IMR-90 (cell line): ENCODE measurements around the gene NTF3. TPM values are rescaled to one million over a fixed set of nuclear protein-coding genes. Genes with fewer than 3 reads are reported as not detected.

Experiments
- ATAC-seq: fragments of 200-7000 bp; cut with Tn5 transposase; 2 replicates; pipeline ENCODE4 v1.9.1; 2020; ENCODE audit warnings: low read depth, mild to moderate bottlenecking, moderate library complexity
- BruUV-seq: library from RNA; stranded (reverse); fragments of 400-500 nt; replicated peaks from 2 replicates; lab custom pipeline; 2021; lab: Mats Ljungman, UMichigan
- CTCF ChIA-PET: fragments of 300-600 bp; formaldehyde crosslinking; extraction: SDS; loops from one replicate; lab custom pipeline; 2021; ENCODE audit warnings: antibody characterized with exemption; lab: Yijun Ruan, JAX
- POLR2A ChIA-PET: fragments of 300-600 bp; sonication (Branson Sonifier 250); formaldehyde crosslinking; loops from one replicate; lab custom pipeline; 2022; ENCODE audit warnings: antibody characterized with exemption; ENCODE audit not compliant: unreplicated experiment; lab: Charles Lee
- DNase-seq: peaks from one replicate; pipeline ENCODE4 v3.0.0; 2013
- H2AFZ ChIP-seq: replicated peaks from 2 replicates; pipeline ENCODE3; 2013; ENCODE audit warnings: low read length, mild to moderate bottlenecking; ENCODE audit not compliant: poor library complexity
- H2AK5ac ChIP-seq: 2 replicates; pipeline ENCODE4 v1.6.1; 2013; ENCODE audit warnings: low read depth, low read length, inconsistent platforms
- H2AK9ac ChIP-seq: replicated peaks from 2 replicates; pipeline ENCODE3; 2013; ENCODE audit warnings: mild to moderate bottlenecking, low read depth, low read length, moderate library complexity; ENCODE audit not compliant: poor library complexity
- H2BK120ac ChIP-seq: 2 replicates; pipeline ENCODE4 v1.6.1; 2013; ENCODE audit warnings: low read depth, low read length, inconsistent platforms
- H2BK15ac ChIP-seq: 3 replicates; pipeline ENCODE4 v1.6.1; 2013; ENCODE audit warnings: low read depth, low read length, inconsistent platforms
- H2BK20ac ChIP-seq: 2 replicates; pipeline ENCODE4 v1.6.1; 2013; ENCODE audit warnings: low read depth, mild to moderate bottlenecking, inconsistent platforms, low read length, moderate library complexity
- H2BK5ac ChIP-seq: 2 replicates; pipeline ENCODE4 v1.6.1; 2013; ENCODE audit warnings: mild to moderate bottlenecking, low read depth, low read length, inconsistent platforms; ENCODE audit not compliant: poor library complexity, severe bottlenecking
- H3K14ac ChIP-seq: replicated peaks from 2 replicates; pipeline ENCODE4 v1.6.1; 2013; ENCODE audit warnings: low read depth, low read length, inconsistent platforms
- H3K18ac ChIP-seq: 2 replicates; pipeline ENCODE4 v1.6.1; 2013; ENCODE audit warnings: low read depth, low read length, control low read depth
- H3K23ac ChIP-seq: 2 replicates; pipeline ENCODE4 v1.6.1; 2013; ENCODE audit warnings: low read depth, low read length, inconsistent platforms
- H3K27ac ChIP-seq: 2 replicates; pipeline ENCODE4 v1.5.1; 2013; ENCODE audit warnings: mild to moderate bottlenecking, control low read depth, low read length; ENCODE audit not compliant: insufficient read depth
- H3K27me3 ChIP-seq: 2 replicates; pipeline ENCODE4 v1.6.1; 2013; ENCODE audit warnings: low read length; ENCODE audit not compliant: control insufficient read depth, insufficient read depth
- H3K36me3 ChIP-seq: 2 replicates; pipeline ENCODE4 v1.6.1; 2013; ENCODE audit warnings: low read length, mixed read lengths; ENCODE audit not compliant: control insufficient read depth, insufficient read depth
- H3K4ac ChIP-seq: 2 replicates; pipeline ENCODE4 v1.6.1; 2013; ENCODE audit warnings: low read depth, low read length, inconsistent platforms
- H3K4me1 ChIP-seq: 2 replicates; pipeline ENCODE4 v1.6.1; 2013; ENCODE audit warnings: low read length, mixed read lengths; ENCODE audit not compliant: control insufficient read depth, insufficient read depth
- H3K4me2 ChIP-seq: 2 replicates; pipeline ENCODE4 v1.6.1; 2013; ENCODE audit warnings: low read depth, mild to moderate bottlenecking, control low read depth, low read length, moderate library complexity
- H3K4me3 ChIP-seq: 2 replicates; pipeline ENCODE4 v1.5.1; 2013; ENCODE audit warnings: low read depth, mild to moderate bottlenecking, control low read depth, low read length, moderate library complexity; ENCODE audit not compliant: insufficient read depth
- H3K56ac ChIP-seq: 2 replicates; pipeline ENCODE4 v1.6.1; 2013; ENCODE audit warnings: low read length, inconsistent platforms; ENCODE audit not compliant: insufficient read depth; ENCODE audit errors: extremely low read depth
- H3K79me1 ChIP-seq, 2 experiments: 2 replicates each; pipeline ENCODE4 v1.6.1; 2013; ENCODE audit warnings: low read length in 2 of 2, inconsistent platforms in 1 of 2, low read depth in 1 of 2
- H3K9ac ChIP-seq: 2 replicates; pipeline ENCODE4 v1.6.1; 2013; ENCODE audit warnings: low read depth, low read length, control low read depth
- H3K9me1 ChIP-seq: 2 replicates; pipeline ENCODE4 v1.6.1; 2013; ENCODE audit warnings: low read length, inconsistent platforms; ENCODE audit not compliant: insufficient read depth
- H3K9me3 ChIP-seq: 2 replicates; pipeline ENCODE4 v1.6.1; 2013; ENCODE audit warnings: low read length; ENCODE audit not compliant: control insufficient read depth, insufficient read depth
- H4K20me1 ChIP-seq: 2 replicates; pipeline ENCODE4 v1.6.1; 2013; ENCODE audit warnings: low read length, inconsistent platforms; ENCODE audit not compliant: insufficient read depth
- H4K5ac ChIP-seq: 2 replicates; pipeline ENCODE4 v1.6.1; 2013; ENCODE audit warnings: mild to moderate bottlenecking, low read depth, low read length, control low read depth
- H4K8ac ChIP-seq, 2 experiments: 2 replicates each; pipeline ENCODE4 v1.6.1; 2013; ENCODE audit warnings: low read depth in 2 of 2, low read length in 2 of 2, control low read depth in 1 of 2, inconsistent platforms in 1 of 2
- H4K91ac ChIP-seq: 2 replicates; pipeline ENCODE4 v1.6.1; 2013; ENCODE audit warnings: low read depth, low read length, inconsistent platforms; ENCODE audit not compliant: insufficient read depth
- BHLHE40 ChIP-seq: fragments of 150-350 bp; IDR thresholded peaks from 2 replicates; pipeline ENCODE4 v1.6.1; 2016; ENCODE audit warnings: mild to moderate bottlenecking, low read depth, low read length
- CEBPB ChIP-seq: IDR thresholded peaks from 2 replicates; pipeline ENCODE4 v1.6.1; 2012; ENCODE audit warnings: low read depth, low read length, improper control_type of control experiment
- CHD1 ChIP-seq: IDR thresholded peaks from 2 replicates; pipeline ENCODE4 v1.6.1; 2012; ENCODE audit warnings: low read depth, low read length, improper control_type of control experiment
- MAFK ChIP-seq: IDR thresholded peaks from 2 replicates; pipeline ENCODE4 v1.6.1; 2012; ENCODE audit warnings: low read depth, low read length, improper control_type of control experiment
- MAZ ChIP-seq: IDR thresholded peaks from 2 replicates; pipeline ENCODE4 v1.6.1; 2012; ENCODE audit warnings: low read depth, mild to moderate bottlenecking, low read length, improper control_type of control experiment, moderate library complexity, borderline replicate concordance
- POLR2A ChIP-seq: IDR thresholded peaks from 2 replicates; pipeline ENCODE4 v1.6.1; 2012; ENCODE audit warnings: mild to moderate bottlenecking, low read depth, low read length
- SMC3 ChIP-seq: fragments of 150-350 bp; IDR thresholded peaks from 2 replicates; pipeline ENCODE4 v1.6.1; 2016; ENCODE audit warnings: low read depth, mild to moderate bottlenecking, antibody characterized with exemption, low read length, moderate library complexity
- WGBS, 2 experiments: methylation state at CpG; one replicate each; pipeline versions ENCODE4 v1.1.5 to v1.1.7; 2013; ENCODE audit warnings: missing lambda C conversion rate in 2 of 2; ENCODE audit not compliant: insufficient read length in 1 of 2; ENCODE audit errors: extremely low coverage in 2 of 2; 5-methylcytosine and 5-hydroxymethylcytosine counted together
- dilution Hi-C: fragments of 300-500 bp; cut with HindIII; formaldehyde crosslinking; loops from one replicate; pipeline ENCODE4 v1.14.3; 2018; ENCODE audit warnings: low sequenced_read_pairs; ENCODE audit not compliant: unreplicated experiment
- in situ Hi-C: fragments of 300-500 bp; cut with MboI; formaldehyde crosslinking; loops from 3 replicates; pipeline ENCODE4 v1.14.3; 2019; ENCODE audit warnings: low sequenced_read_pairs, inconsistent platforms, mixed read lengths
- intact Hi-C: fragments of 100-400 bp; cut with micrococcal nuclease; formaldehyde crosslinking; loops from 2 replicates; pipeline ENCODE4 v1.10.0; 2022
- polyA plus RNA-seq, 3 experiments: library from polyadenylated mRNA; depleted of rRNA; stranded (reverse); fragments of >200 nt; gene quantifications; 2 replicates each; pipeline ENCODE4 v1.2.3, GENCODE V29; 2012; ENCODE audit warnings: low replicate concordance in 1 of 3
- total RNA-seq: library from RNA; depleted of rRNA; stranded (reverse); fragments of >200 nt; gene quantifications from 2 replicates; pipeline ENCODE4 v1.2.3, GENCODE V29; 2012
- TF ChIP-seq, protein P1 (sequence below): fragments of 150-350 bp; IDR thresholded peaks from 2 replicates; pipeline ENCODE4 v1.6.1; 2017; ENCODE audit warnings: mild to moderate bottlenecking, antibody characterized with exemption, low read length, low read depth
- TF ChIP-seq, protein P2 (sequence below): fragments of 150-350 bp; IDR thresholded peaks from 2 replicates; pipeline ENCODE4 v1.6.1; 2016; ENCODE audit warnings: low read depth, mild to moderate bottlenecking, low read length, moderate library complexity, borderline replicate concordance
- TF ChIP-seq, protein P3 (sequence below): conservative IDR thresholded peaks from 2 replicates; pipeline ENCODE4 v1.5.1; 2012; ENCODE audit warnings: mild to moderate bottlenecking, low read depth, low read length, improper control_type of control experiment

Gene NTF3
- total and polyA plus RNA-seq, 2 of the 4 experiments (the other 2 are of a cell fraction) = 12.2 to 32.4 TPM

DNA sequence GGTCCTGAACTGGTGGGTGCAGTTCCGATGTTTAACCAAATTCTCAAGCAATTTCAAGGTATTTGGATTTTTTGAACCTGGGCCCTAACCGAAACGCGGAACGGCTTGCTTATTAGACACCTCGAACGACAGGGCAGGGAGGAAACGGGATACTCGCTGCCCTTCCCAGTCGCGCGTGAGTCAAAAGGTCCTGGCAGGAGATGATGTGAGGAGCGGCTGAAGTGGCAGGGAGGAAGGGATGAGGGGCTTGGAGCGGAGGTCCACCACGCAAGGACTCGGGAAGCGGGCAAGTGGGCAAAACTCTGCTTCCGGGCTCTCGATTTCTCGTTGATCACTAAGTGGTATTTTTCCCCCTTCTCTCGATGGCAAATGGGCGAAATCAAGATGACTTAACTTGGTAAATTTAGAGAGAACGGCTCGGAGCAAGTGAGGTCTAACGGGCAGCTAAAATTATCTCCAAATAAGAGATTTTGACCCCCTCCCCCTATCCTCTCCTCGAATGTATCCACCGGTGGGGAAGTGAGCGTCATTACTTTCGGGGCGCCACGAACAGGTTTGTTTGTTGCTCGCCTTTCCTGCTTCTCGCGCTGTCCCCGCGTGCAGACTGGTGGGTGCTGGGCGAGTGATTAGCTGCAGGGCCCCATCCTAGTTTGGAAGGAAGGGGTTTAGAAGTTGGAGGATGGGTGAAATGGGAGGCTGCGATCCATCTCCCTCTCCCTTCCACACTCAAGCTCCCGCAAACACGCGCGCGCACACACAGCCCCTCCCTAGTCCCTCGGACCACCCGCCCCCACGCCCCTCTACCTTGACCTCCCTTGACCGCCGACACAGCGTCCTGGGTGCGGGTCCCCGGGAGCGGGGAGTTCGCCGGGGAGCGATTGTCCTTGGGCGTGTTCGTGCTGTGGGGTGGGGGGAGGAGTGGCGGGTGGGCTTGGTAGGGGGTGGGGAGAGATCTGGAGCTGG is 986 bp upstream of the NTF3 start:
- Histone ChIP-seq H3K14ac (peak overlapping the region; percentile 18), H2BK120ac (peak overlapping the region; percentile 28), H2AK9ac (peak overlapping the region; percentile 65), H4K8ac (peak overlapping the region; percentile 73 to 76), H3K4me3 (peak overlapping the region; percentile 94), H4K20me1 (peaks cover 28% of the 10 kb centered on the region), H3K4me1 (peaks cover 16% of the 10 kb centered on the region), H2BK20ac (peak overlapping the region; percentile 58; the same call in 1 of the 2 replicates), H3K9me3 (no peaks in the 10 kb centered on the region), H2AK5ac (peak overlapping the region; percentile 67; the same call in 1 of the 2 replicates), H3K27ac (no peak overlapping the region; the same call in 1 of the 2 replicates), H3K79me1 (peaks cover 13 to 36% of the 10 kb centered on the region in 2 experiments; a peak in 3 of 4 replicates), H2AFZ (peak overlapping the region; percentile 71), H3K9ac (peak overlapping the region; percentile 30), H3K36me3 (no peaks in the 10 kb centered on the region), H3K27me3 (no peaks in the 10 kb centered on the region), H3K9me1 (peaks cover 17% of the 10 kb centered on the region), H2BK15ac (peak overlapping the region; percentile 56; the same call in 2 of the 3 replicates), H3K4me2 (peak overlapping the region; percentile 89), H3K23ac (peak overlapping the region; percentile 14; the same call in 1 of the 2 replicates), H3K4ac (peak overlapping the region; percentile 49), H2BK5ac (peak overlapping the region; percentile 33), H4K91ac (peak overlapping the region; percentile 75), H3K18ac (peak overlapping the region; percentile 21; the same call in 1 of the 2 replicates), H4K5ac (peak overlapping the region; percentile 69), H3K56ac (peak overlapping the region; percentile 66; the same call in 1 of the 2 replicates)
- ChIA-PET POLR2A (no interaction called here), CTCF (interaction anchor here (1.2 kb wide), 1 partner anchor 10 kb away, joined by 3 read pairs; no protein-coding TSS in a partner anchor)
- TF ChIP-seq SMC3 (no peak), CEBPB (no peak), MAZ (no peak), CHD1 (no peak), POLR2A (no peak), BHLHE40 (no peak), MAFK (no peak)
- TF ChIP-seq, protein P1, sequence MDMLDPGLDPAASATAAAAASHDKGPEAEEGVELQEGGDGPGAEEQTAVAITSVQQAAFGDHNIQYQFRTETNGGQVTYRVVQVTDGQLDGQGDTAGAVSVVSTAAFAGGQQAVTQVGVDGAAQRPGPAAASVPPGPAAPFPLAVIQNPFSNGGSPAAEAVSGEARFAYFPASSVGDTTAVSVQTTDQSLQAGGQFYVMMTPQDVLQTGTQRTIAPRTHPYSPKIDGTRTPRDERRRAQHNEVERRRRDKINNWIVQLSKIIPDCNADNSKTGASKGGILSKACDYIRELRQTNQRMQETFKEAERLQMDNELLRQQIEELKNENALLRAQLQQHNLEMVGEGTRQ = no peak
- TF ChIP-seq, protein P2, sequence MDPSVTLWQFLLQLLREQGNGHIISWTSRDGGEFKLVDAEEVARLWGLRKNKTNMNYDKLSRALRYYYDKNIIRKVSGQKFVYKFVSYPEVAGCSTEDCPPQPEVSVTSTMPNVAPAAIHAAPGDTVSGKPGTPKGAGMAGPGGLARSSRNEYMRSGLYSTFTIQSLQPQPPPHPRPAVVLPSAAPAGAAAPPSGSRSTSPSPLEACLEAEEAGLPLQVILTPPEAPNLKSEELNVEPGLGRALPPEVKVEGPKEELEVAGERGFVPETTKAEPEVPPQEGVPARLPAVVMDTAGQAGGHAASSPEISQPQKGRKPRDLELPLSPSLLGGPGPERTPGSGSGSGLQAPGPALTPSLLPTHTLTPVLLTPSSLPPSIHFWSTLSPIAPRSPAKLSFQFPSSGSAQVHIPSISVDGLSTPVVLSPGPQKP = no peak
- TF ChIP-seq, protein P3, sequence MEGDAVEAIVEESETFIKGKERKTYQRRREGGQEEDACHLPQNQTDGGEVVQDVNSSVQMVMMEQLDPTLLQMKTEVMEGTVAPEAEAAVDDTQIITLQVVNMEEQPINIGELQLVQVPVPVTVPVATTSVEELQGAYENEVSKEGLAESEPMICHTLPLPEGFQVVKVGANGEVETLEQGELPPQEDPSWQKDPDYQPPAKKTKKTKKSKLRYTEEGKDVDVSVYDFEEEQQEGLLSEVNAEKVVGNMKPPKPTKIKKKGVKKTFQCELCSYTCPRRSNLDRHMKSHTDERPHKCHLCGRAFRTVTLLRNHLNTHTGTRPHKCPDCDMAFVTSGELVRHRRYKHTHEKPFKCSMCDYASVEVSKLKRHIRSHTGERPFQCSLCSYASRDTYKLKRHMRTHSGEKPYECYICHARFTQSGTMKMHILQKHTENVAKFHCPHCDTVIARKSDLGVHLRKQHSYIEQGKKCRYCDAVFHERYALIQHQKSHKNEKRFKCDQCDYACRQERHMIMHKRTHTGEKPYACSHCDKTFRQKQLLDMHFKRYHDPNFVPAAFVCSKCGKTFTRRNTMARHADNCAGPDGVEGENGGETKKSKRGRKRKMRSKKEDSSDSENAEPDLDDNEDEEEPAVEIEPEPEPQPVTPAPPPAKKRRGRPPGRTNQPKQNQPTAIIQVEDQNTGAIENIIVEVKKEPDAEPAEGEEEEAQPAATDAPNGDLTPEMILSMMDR = no peak
- ATAC-seq (no peak), DNase-seq (peak; percentile 26)
- dilution Hi-C loops (no loop called here), in situ Hi-C loops (loop anchor here (10.0 kb wide), 1 partner anchor 614 kb away; no protein-coding TSS in a partner anchor), intact Hi-C loops (loop anchor here (5.0 kb wide), 1 partner anchor 136 kb away; no protein-coding TSS in a partner anchor)
- WGBS, 2 experiments = no CpG with 5 or more reads among the region's 58 CpGs
- no TSS peak for BruUV-seq
